GM18517 (cell line): Measurements from ENCODE around the gene AMIGO3.
"Not testable (repeated sequence)": the region's sequence is repeated elsewhere in the genome, so short reads cannot be mapped to it uniquely, and the experiment has no call there.

ENCODE experiments used
- ATAC-seq: cut with Tn5 transposase; IDR thresholded peaks from one replicate; pipeline ENCODE4 v1.9.1; 2021; ENCODE audit warnings: mild to moderate bottlenecking, moderate library complexity; ENCODE audit not compliant: unreplicated experiment

The AMIGO3 gene

DNA sequence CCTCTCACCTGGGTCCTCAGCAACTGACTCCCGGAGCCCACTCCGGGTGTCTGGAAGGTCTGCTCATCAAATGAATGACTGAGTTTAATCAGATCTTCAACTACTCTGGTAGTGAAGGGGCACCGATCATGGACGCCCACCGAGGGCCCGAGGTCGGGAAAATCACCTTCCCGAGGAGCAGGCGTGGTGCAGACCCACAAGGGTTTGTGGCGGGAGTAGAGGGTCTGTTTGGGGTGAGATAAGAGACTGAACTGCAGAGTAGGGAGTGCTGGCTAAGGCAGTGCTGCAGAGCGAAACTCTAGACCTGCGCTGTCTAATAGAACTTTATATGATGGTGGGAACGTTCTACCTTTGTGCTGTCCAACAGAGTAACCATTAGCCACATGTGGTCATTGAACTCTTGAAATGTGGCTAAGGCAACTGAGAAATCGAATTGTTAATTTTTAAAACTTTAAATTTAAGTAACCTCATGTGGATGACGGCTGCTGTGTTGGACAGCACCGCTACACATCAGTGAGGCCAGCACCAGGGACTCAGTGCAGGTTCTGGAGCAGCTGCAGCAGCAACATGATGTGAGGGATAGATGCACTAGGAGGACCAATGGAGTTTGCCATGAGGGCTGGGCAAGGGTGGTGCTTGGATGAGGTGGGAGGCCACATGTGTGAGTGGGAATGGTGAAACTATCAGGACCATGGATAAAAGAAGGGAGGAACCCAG, 29.4 kb downstream of the AMIGO3 start:
- ATAC-seq: not testable (repeated sequence)

GRCh38 chr3:49689046-49689907, 30.2 kb downstream of the AMIGO3 start, which contains the start of the genes MST1 and RNF123:
TSS of gene MST1 (minus strand) at chr3:49689474. CDS start at chr3:49688691, 783 bp downstream.
TSS of gene RNF123 (plus strand) at chr3:49689557. CDS start at chr3:49691166, 1,609 bp downstream.
- ATAC-seq: peak; percentile 56

DNA sequence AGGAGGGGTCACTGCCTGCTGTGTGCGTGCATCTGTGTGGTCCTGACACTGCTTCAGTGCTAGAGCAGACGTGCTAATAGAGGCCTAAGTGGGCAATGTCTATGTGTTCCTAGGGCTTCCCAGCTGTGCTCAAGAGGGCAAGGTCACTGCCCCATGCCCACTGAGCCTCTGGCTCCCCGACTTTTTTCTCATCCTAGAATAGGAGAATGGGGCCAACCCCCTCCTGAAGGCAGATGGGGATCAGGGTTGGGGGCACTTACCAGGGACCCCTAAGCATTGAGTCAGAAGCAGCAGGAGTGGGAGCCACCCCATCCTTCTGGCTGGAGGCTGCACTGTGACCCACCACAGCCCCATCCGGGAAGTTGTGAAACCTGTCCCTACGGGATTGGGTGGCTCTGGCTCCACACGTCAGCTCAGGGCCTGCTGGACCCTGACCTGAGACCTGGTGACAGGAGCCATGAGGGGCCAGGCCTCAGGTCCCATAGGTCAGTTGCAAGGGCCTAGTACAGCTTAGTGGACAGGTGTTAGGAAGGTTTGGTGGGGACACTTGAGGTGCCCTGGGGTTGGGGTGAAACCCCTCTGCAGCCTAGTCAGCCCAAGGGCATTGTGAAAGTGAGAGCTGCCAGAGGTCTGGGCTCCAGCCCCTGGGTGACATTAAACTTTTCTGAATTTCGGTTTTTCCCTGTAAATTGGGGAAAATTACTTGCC, 31.0 kb downstream of the AMIGO3 start:
- ATAC-seq: peak; percentile 22

DNA sequence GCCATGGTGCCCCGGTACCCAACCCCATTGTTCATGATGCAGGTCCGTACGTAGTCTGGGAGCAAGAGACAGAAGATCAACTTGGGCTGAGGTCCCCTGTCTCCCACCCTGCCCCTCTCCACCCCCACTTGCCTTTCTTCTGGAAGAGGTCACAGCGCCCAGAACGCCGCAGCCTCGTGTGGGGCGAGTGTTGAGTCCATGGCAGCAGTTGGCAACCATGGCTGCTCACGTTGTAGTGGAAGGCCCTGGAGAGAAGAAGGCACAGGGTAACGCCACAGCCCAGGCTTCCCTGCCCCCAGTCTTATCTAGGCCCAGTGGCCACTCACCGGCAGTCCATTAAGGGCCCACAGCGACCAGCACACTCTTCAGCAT, 32.1 kb downstream of the AMIGO3 start:
- ATAC-seq: not testable (repeated sequence)

DNA sequence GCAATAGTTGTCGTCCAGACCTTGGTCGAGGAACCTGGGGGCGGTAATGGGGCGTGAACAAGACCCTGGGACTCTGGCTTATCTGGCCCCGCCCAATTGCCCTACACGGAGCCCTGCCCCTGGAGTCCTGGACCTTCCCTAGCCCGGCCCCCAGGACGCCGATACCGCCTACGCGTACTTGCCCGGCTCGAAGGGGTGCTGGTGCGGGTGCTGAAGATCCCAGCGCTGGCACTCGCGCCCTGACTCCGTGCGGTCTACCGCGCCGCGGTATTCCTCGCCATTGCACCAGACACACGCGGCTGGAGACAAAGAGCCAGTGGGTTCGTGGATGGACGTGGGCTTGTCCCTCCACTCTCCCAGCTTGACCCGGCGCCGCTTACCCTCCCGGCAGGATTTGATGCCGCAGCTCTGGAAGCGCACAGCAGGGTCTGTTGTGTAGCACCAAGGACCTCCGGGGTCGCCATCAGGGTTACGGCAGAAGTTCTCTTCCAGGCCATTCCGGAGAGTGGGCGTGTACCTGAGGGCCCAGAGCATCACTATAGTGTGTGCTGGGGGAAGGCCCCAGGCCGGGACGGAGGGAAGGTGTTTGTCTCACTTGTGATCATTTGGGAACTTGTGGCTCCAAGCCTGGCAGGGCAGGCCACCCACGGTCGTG, 32.6 kb downstream of the AMIGO3 start:
- not testable (repeated sequence) for ATAC-seq

GRCh38 chr3:49686346-49686745, 33.1 kb downstream of the AMIGO3 start:
- ATAC-seq: not testable (repeated sequence)

DNA sequence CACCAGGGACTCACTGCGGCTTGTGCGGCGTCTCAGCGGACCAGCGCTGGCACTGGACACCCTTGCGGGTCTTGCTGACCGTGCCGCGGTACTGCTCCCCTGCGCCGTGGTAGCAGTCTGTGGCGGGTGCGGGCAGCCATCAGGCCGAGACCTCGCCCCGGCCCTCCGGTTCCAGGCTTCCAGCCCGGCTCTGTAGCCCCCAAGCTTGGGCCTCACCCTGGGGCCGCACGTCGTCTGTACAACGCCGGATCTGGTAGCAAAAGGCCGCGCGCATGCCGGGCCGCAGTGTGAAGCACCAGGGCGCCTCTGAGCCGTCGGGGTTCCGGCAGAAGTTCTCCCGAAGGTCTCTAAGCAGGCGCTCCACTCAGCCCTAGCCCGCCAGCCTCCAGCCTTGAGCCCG, 33.6 kb downstream of the AMIGO3 start:
- ATAC-seq: not testable (repeated sequence)

DNA sequence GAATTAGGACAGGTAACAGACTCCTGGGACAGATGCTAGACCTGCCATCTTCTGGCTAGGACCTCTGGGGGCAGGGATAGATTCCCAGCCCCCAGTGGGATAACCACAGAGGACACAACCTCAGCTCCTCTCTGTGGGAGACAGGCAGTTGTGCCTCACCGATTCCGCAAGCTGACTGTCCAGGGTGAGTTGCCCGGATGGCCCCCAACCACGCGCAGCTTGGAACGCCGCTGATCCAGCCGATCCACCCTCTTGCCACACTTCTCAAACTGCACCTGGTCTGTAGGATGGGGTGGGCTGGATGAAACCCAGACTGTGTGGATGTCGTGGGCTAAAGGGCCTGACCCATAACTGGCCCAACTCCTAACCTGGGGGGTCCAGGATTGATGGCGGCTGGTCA, 34.4 kb downstream of the AMIGO3 start:
- ATAC-seq: not testable (repeated sequence)

GRCh38 chr3:49684453-49684852, 35.0 kb downstream of the AMIGO3 start:
- ATAC-seq: not testable (repeated sequence)

DNA sequence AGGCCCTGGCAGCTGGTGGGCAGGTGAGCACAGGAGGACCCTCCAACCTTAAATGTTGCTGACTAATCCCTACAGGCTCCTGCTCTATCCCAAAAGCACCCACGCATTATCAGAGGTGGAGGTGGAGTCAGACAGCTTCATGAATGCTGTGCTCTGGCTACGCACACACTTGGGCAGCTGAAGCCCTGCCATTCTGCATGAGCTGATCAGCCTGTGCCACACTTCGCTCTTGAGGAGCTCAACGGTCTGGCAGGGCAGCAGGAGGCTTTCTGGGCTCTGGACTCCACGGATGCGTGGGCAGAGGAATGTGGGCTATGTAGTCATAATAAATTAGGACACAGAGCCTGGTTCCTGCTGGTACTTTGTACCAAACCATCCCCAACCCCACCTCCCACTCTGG, 36.3 kb downstream of the AMIGO3 start:
- ATAC-seq: no peak

DNA sequence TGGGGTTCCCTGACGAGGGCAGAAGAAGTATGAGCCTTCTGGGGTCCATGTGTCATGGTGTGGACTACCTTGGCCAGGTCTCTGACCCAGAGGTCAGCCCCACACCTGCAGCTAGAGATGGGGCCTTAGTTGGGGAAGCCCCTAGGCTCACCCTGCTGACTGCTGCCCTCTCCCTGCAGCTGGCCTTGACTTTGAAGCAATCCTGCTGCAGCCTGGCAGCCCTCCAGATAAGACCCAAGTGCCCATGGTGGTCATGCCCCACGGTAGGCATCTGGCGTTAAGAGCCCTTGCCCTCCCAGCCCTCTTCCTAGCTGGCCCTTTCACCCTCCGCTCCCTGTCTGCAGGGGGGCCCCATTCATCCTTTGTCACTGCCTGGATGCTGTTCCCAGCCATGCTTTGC, 37.9 kb downstream of the AMIGO3 start:
- ATAC-seq: no peak

DNA sequence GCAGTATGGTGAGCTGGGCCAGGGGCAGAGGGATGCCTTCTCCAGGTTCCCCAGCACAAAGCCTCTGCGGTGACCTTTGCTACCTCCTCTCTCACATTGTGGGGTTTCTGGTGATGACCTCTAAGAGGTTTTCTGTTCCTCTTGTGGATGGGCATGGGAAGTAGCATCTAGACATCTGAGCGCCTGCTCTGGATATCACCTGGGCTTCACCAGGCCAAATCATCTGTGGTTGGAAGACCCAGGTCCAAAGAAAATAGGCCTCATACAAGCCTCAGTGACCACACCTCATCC, 38.3 kb downstream of the AMIGO3 start:
- ATAC-seq: no peak

DNA sequence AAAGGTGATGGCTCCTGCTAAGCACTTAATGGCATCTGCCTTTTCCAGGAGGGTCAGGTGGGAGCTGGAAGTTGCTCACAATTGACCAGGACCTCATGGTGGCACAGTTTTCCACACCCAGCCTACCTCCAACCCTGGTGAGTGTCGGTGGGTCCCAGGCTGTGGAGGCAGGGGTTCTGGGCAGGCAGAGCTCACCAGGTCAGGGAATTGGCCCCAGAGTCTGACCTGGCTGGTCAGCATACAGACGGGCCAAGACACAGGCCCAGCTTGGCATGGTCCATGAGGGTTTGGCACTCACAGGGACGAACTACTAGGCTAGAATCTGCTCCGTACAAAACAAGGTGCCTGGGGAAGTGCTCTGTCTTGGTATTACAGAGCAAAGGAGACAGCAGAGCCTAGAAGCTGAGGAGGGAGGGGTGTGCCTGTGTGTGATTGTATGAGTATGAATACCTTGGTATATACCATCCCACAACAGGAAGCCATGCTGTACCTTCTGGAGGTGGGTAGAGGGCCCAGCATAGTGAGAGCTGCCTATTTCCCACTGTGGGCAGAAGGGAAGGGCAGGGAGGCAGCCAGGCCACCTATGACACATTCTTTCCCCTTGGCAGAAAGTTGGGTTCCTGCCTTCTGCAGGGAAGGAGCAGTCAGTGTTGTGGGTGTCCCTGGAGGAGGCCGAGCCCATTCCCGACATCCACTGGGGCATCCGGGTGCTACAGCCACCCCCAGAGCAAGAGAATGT, 38.8 kb downstream of the AMIGO3 start:
- no peak for ATAC-seq

- ATAC-seq: no peak
Measured at GRCh38 chr3:49675912-49676311, 43.6 kb downstream of the AMIGO3 start.

GRCh38 chr3:49674497-49674983, 44.9 kb downstream of the AMIGO3 start:
- peak; percentile 37 for ATAC-seq

DNA sequence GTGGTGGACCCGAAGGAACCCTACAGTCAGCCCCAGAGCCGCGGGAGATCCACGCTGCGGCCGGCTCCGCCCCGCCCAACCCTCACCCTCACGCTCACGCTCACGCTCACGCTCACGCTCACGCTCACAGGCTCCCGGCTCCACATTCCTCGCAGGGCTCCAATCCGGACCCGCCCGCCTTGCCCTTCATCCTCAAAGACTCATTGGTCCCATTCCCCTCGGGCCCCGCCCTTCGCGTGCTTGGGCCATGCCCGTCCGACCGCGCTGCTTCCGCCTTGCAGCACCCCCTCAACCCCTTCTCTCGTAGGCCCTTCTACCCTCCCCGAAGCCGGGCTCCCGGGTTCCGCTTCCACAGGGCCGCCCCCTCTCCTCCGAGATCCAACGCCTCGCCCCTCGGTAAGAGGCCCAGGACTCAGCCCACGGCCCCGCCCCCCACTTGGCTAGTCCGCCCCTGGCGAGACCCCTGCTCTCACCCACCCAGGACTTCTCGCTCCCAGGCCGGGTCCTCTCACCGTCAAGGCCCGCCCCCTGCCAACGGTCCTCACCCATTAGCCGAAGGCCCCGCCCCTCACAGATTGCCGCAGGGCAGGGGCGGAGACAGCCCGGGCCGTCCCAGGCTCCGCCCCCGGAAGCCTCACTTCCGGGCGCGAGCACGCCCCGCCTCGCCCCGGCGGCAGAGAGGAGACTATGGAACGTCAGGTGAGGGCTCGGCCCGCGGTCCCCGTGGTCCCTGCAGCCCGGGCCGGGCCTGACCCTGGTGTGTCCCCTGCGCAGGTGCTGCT, 45.6 kb downstream of the AMIGO3 start, which contains the start of gene APEH:
Gene APEH, plus strand, starts transcription at position 637 of the 782 bp plus-strand sequence. Its CDS starts 51 bp downstream, at position 688.
- peak; percentile 73 for ATAC-seq

DNA sequence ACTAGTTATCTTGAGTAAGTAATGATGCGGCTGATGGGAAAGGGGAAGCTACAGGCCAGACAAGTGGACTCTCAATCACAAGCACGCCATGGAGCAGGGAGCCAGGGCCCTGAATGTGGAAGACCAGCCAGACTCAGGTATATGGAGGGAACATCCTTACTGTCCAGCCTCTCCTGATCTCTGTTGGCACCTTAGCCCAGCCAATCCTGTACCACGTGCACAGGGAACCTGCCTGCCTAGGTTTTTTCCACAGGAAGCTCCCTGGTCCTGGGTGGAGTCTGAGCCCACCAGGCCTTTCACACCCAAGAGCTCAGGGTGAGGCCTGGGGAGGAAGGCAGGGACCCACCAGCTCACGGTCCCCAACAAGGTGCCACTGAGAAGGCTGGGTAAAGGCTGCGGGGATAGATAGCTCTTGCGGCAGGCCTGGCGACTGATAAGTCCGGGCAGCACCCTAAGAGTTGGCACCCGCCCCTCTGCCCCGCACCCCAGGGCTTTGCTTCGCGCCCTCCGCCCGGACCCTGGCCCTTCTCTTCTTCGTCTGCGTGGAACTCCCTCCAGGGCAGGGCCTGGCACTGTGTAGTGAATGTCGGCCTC, 46.3 kb downstream of the AMIGO3 start:
- ATAC-seq: no peak

DNA sequence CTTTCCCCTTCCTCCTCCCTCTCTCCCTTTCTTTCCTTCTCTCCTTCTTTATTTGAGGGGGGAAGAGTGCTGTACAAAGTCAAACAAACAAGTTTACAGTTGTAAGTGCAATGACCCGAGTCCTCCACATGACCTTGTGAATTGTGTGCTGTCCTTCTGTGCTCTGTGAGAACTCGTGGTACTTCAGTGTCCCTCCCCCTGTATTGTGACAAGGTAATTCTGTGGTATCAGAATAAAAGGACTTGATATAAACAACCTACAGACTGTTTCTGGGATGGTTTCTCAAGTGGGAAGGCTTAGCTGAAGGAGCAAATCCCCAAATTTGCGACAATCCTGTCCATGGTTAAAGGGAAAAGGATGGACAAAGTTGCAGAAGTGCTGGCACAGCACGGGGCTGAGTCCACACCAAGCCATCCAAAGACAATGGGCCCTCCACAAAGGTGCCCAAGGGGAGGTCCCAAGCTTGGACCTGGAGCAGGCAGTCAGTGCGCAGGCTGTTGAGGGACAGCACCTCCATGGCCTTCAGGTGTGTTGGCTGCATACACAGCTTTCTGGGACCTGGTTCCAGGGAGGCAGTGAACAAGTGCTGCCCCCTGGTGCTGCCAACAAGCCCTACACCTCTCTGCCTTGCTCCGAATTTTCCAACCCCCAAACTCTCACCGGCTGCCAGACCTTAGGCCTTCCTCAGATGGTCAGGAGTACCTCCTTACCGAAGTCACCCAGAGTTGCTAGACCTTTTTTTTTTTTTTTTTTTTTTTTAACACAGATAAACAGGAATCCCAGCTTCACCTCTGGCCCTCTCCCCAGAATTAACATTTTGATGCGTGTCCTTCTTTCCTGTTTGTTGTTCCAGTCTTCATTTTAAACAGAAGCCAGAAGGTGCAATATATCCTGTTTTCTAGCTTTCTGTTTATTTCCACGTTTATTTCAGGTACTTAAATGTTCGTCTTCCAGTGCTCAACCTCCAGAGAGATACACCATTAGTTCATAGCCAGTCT, 47.9 kb downstream of the AMIGO3 start:
- ATAC-seq: no peak
